IMR-90 (cell line): ENCODE data around the gene PSPN. TPM values are rescaled to one million over a fixed set of nuclear protein-coding genes. Genes with fewer than 3 reads are reported as not detected.

ENCODE experiments used
- ATAC-seq: fragments of 200-7000 bp; cut with Tn5 transposase; 2 replicates; pipeline ENCODE4 v1.9.1; 2020; ENCODE audit warnings: low read depth, mild to moderate bottlenecking, moderate library complexity
- BruUV-seq: library from RNA; stranded (reverse); fragments of 400-500 nt; replicated peaks from 2 replicates; lab custom pipeline; 2021; lab: Mats Ljungman, UMichigan
- CTCF ChIA-PET: fragments of 300-600 bp; formaldehyde crosslinking; extraction: SDS; loops from one replicate; lab custom pipeline; 2021; ENCODE audit warnings: antibody characterized with exemption; lab: Yijun Ruan, JAX
- POLR2A ChIA-PET: fragments of 300-600 bp; sonication (Branson Sonifier 250); formaldehyde crosslinking; loops from one replicate; lab custom pipeline; 2022; ENCODE audit warnings: antibody characterized with exemption; ENCODE audit not compliant: unreplicated experiment; lab: Charles Lee
- DNase-seq: peaks from one replicate; pipeline ENCODE4 v3.0.0; 2013
- H2AFZ ChIP-seq: replicated peaks from 2 replicates; pipeline ENCODE3; 2013; ENCODE audit warnings: low read length, mild to moderate bottlenecking; ENCODE audit not compliant: poor library complexity
- H2AK5ac ChIP-seq: 2 replicates; pipeline ENCODE4 v1.6.1; 2013; ENCODE audit warnings: low read depth, low read length, inconsistent platforms
- H2AK9ac ChIP-seq: replicated peaks from 2 replicates; pipeline ENCODE3; 2013; ENCODE audit warnings: mild to moderate bottlenecking, low read depth, low read length, moderate library complexity; ENCODE audit not compliant: poor library complexity
- H2BK120ac ChIP-seq: 2 replicates; pipeline ENCODE4 v1.6.1; 2013; ENCODE audit warnings: low read depth, low read length, inconsistent platforms
- H2BK15ac ChIP-seq: 3 replicates; pipeline ENCODE4 v1.6.1; 2013; ENCODE audit warnings: low read depth, low read length, inconsistent platforms
- H2BK20ac ChIP-seq: 2 replicates; pipeline ENCODE4 v1.6.1; 2013; ENCODE audit warnings: low read depth, mild to moderate bottlenecking, inconsistent platforms, low read length, moderate library complexity
- H2BK5ac ChIP-seq: 2 replicates; pipeline ENCODE4 v1.6.1; 2013; ENCODE audit warnings: mild to moderate bottlenecking, low read depth, low read length, inconsistent platforms; ENCODE audit not compliant: poor library complexity, severe bottlenecking
- H3K14ac ChIP-seq: replicated peaks from 2 replicates; pipeline ENCODE4 v1.6.1; 2013; ENCODE audit warnings: low read depth, low read length, inconsistent platforms
- H3K18ac ChIP-seq: 2 replicates; pipeline ENCODE4 v1.6.1; 2013; ENCODE audit warnings: low read depth, low read length, control low read depth
- H3K23ac ChIP-seq: 2 replicates; pipeline ENCODE4 v1.6.1; 2013; ENCODE audit warnings: low read depth, low read length, inconsistent platforms
- H3K27ac ChIP-seq: 2 replicates; pipeline ENCODE4 v1.5.1; 2013; ENCODE audit warnings: mild to moderate bottlenecking, control low read depth, low read length; ENCODE audit not compliant: insufficient read depth
- H3K27me3 ChIP-seq: 2 replicates; pipeline ENCODE4 v1.6.1; 2013; ENCODE audit warnings: low read length; ENCODE audit not compliant: control insufficient read depth, insufficient read depth
- H3K36me3 ChIP-seq: 2 replicates; pipeline ENCODE4 v1.6.1; 2013; ENCODE audit warnings: low read length, mixed read lengths; ENCODE audit not compliant: control insufficient read depth, insufficient read depth
- H3K4ac ChIP-seq: 2 replicates; pipeline ENCODE4 v1.6.1; 2013; ENCODE audit warnings: low read depth, low read length, inconsistent platforms
- H3K4me1 ChIP-seq: 2 replicates; pipeline ENCODE4 v1.6.1; 2013; ENCODE audit warnings: low read length, mixed read lengths; ENCODE audit not compliant: control insufficient read depth, insufficient read depth
- H3K4me2 ChIP-seq: 2 replicates; pipeline ENCODE4 v1.6.1; 2013; ENCODE audit warnings: low read depth, mild to moderate bottlenecking, control low read depth, low read length, moderate library complexity
- H3K4me3 ChIP-seq: 2 replicates; pipeline ENCODE4 v1.5.1; 2013; ENCODE audit warnings: low read depth, mild to moderate bottlenecking, control low read depth, low read length, moderate library complexity; ENCODE audit not compliant: insufficient read depth
- H3K56ac ChIP-seq: 2 replicates; pipeline ENCODE4 v1.6.1; 2013; ENCODE audit warnings: low read length, inconsistent platforms; ENCODE audit not compliant: insufficient read depth; ENCODE audit errors: extremely low read depth
- H3K79me1 ChIP-seq, 2 experiments: 2 replicates each; pipeline ENCODE4 v1.6.1; 2013; ENCODE audit warnings: low read length in 2 of 2, inconsistent platforms in 1 of 2, low read depth in 1 of 2
- H3K9ac ChIP-seq: 2 replicates; pipeline ENCODE4 v1.6.1; 2013; ENCODE audit warnings: low read depth, low read length, control low read depth
- H3K9me1 ChIP-seq: 2 replicates; pipeline ENCODE4 v1.6.1; 2013; ENCODE audit warnings: low read length, inconsistent platforms; ENCODE audit not compliant: insufficient read depth
- H3K9me3 ChIP-seq: 2 replicates; pipeline ENCODE4 v1.6.1; 2013; ENCODE audit warnings: low read length; ENCODE audit not compliant: control insufficient read depth, insufficient read depth
- H4K20me1 ChIP-seq: 2 replicates; pipeline ENCODE4 v1.6.1; 2013; ENCODE audit warnings: low read length, inconsistent platforms; ENCODE audit not compliant: insufficient read depth
- H4K5ac ChIP-seq: 2 replicates; pipeline ENCODE4 v1.6.1; 2013; ENCODE audit warnings: mild to moderate bottlenecking, low read depth, low read length, control low read depth
- H4K8ac ChIP-seq, 2 experiments: 2 replicates each; pipeline ENCODE4 v1.6.1; 2013; ENCODE audit warnings: low read depth in 2 of 2, low read length in 2 of 2, control low read depth in 1 of 2, inconsistent platforms in 1 of 2
- H4K91ac ChIP-seq: 2 replicates; pipeline ENCODE4 v1.6.1; 2013; ENCODE audit warnings: low read depth, low read length, inconsistent platforms; ENCODE audit not compliant: insufficient read depth
- BHLHE40 ChIP-seq: fragments of 150-350 bp; IDR thresholded peaks from 2 replicates; pipeline ENCODE4 v1.6.1; 2016; ENCODE audit warnings: mild to moderate bottlenecking, low read depth, low read length
- CHD1 ChIP-seq: IDR thresholded peaks from 2 replicates; pipeline ENCODE4 v1.6.1; 2012; ENCODE audit warnings: low read depth, low read length, improper control_type of control experiment
- ELK1 ChIP-seq: fragments of 150-350 bp; IDR thresholded peaks from 2 replicates; pipeline ENCODE4 v1.6.1; 2016; ENCODE audit warnings: low read depth, mild to moderate bottlenecking, low read length, moderate library complexity, borderline replicate concordance
- FOS ChIP-seq: fragments of 150-350 bp; IDR thresholded peaks from 2 replicates; pipeline ENCODE4 v1.6.1; 2016; ENCODE audit warnings: low read depth, low read length
- MAFK ChIP-seq: IDR thresholded peaks from 2 replicates; pipeline ENCODE4 v1.6.1; 2012; ENCODE audit warnings: low read depth, low read length, improper control_type of control experiment
- MXI1 ChIP-seq: IDR thresholded peaks from 2 replicates; pipeline ENCODE4 v1.6.1; 2012; ENCODE audit warnings: low read depth, mild to moderate bottlenecking, low read length, moderate library complexity, borderline replicate concordance
- NFE2L2 ChIP-seq: fragments of 150-350 bp; IDR thresholded peaks from 2 replicates; pipeline ENCODE4 v1.6.1; 2016; ENCODE audit warnings: low read depth, mild to moderate bottlenecking, low read length
- RCOR1 ChIP-seq: IDR thresholded peaks from 2 replicates; pipeline ENCODE4 v1.6.1; 2012; ENCODE audit warnings: mild to moderate bottlenecking, low read length, improper control_type of control experiment; ENCODE audit not compliant: insufficient replicate concordance
- SMC3 ChIP-seq: fragments of 150-350 bp; IDR thresholded peaks from 2 replicates; pipeline ENCODE4 v1.6.1; 2016; ENCODE audit warnings: low read depth, mild to moderate bottlenecking, antibody characterized with exemption, low read length, moderate library complexity
- USF2 ChIP-seq: fragments of 150-350 bp; IDR thresholded peaks from 2 replicates; pipeline ENCODE4 v1.6.1; 2017; ENCODE audit warnings: mild to moderate bottlenecking, antibody characterized with exemption, low read length, low read depth
- WGBS, 2 experiments: methylation state at CpG; one replicate each; pipeline versions ENCODE4 v1.1.5 to v1.1.7; 2013; ENCODE audit warnings: missing lambda C conversion rate in 2 of 2; ENCODE audit not compliant: insufficient read length in 1 of 2; ENCODE audit errors: extremely low coverage in 2 of 2; 5-methylcytosine and 5-hydroxymethylcytosine counted together
- dilution Hi-C: fragments of 300-500 bp; cut with HindIII; formaldehyde crosslinking; loops from one replicate; pipeline ENCODE4 v1.14.3; 2018; ENCODE audit warnings: low sequenced_read_pairs; ENCODE audit not compliant: unreplicated experiment
- in situ Hi-C: fragments of 300-500 bp; cut with MboI; formaldehyde crosslinking; loops from 3 replicates; pipeline ENCODE4 v1.14.3; 2019; ENCODE audit warnings: low sequenced_read_pairs, inconsistent platforms, mixed read lengths
- intact Hi-C: fragments of 100-400 bp; cut with micrococcal nuclease; formaldehyde crosslinking; loops from 2 replicates; pipeline ENCODE4 v1.10.0; 2022
- polyA plus RNA-seq, 3 experiments: library from polyadenylated mRNA; depleted of rRNA; stranded (reverse); fragments of >200 nt; gene quantifications; 2 replicates each; pipeline ENCODE4 v1.2.3, GENCODE V29; 2012; ENCODE audit warnings: low replicate concordance in 1 of 3
- total RNA-seq: library from RNA; depleted of rRNA; stranded (reverse); fragments of >200 nt; gene quantifications from 2 replicates; pipeline ENCODE4 v1.2.3, GENCODE V29; 2012

The PSPN gene
- total and polyA plus RNA-seq, 2 of the 4 experiments (the other 2 are of a cell fraction), result 0.34 to 0.54 TPM

- peak; percentile 32; the same call in 1 of the 2 replicates for TF ChIP-seq SMC3
Measured at GRCh38 chr19:6417713-6418561, 42.2 kb upstream of the PSPN start (continued).

DNA sequence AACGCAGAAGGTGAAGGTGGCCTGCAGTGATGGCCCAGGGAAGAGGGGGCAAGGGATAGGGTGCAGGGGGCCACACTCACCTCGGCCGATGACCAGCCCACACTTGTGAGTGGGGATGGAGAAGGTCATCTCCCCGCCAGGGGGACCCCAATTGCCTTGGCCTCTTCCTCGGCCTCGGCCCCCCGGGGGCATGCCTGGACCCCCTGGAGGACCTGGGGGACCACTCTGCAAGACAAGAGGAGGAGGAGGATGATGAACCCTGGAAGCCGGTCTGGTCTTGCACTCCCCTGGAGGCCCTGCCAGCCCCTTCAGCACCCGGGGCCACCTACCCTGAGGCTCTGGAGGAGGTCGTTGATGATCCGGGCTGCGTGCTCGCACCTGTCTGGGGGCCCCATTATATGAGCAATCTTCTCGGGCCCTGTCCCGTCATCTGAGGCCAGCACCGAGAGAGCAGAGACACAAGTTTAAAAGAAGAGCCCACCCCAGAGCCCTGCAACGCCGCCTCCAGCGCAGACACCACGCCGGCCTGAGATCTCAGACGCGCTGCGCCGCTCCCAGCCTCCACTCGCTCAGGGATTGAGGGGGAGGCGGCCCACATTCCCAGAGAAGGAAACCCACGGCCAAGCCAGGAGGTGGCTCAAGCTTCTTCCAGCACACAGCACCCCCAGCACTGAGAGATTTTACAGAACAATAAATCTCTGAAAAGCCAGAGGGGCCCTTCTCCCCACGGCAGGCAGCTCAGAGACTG, 41.1 kb upstream of the PSPN start:
- Histone ChIP-seq H3K56ac (no peak overlapping the region), H3K4me1 (no peaks in the 10 kb centered on the region), H4K5ac (no peak overlapping the region), H3K79me1 (peaks cover 0 to 38% of the 10 kb centered on the region in 2 experiments; a peak in 2 of 4 replicates), H3K18ac (no peak overlapping the region), H3K4me2 (no peak overlapping the region), H3K27me3 (no peaks in the 10 kb centered on the region), H2BK120ac (no peak overlapping the region), H3K14ac (no peak overlapping the region), H3K23ac (no peak overlapping the region), H3K4me3 (no peak overlapping the region), H4K8ac (no peak overlapping the region), H4K91ac (no peak overlapping the region), H2AK5ac (no peak overlapping the region), H2BK5ac (no peak overlapping the region), H3K9ac (no peak overlapping the region), H3K9me3 (no peaks in the 10 kb centered on the region), H3K4ac (no peak overlapping the region), H3K36me3 (peaks cover 80% of the 10 kb centered on the region), H3K9me1 (no peaks in the 10 kb centered on the region), H2BK15ac (no peak overlapping the region), H4K20me1 (peaks cover 46% of the 10 kb centered on the region), H2AFZ (no peak overlapping the region), H2AK9ac (no peak overlapping the region), H2BK20ac (no peak overlapping the region), H3K27ac (no peak overlapping the region)
- in situ Hi-C loops (no loop called here), dilution Hi-C loops (no loop called here), intact Hi-C loops (loop anchor here (10.0 kb wide), 1 partner anchor 372 kb away; no protein-coding TSS in a partner anchor)
- CTCF ChIA-PET, result no interaction called here
- BruUV-seq, result no TSS peak
- 84% methylated on average over 5 of the region's 29 CpGs; no CpG with 5 or more reads in 1 of the 2 experiments for WGBS, 2 experiments
- ATAC-seq, result no peak
- no peak for DNase-seq
- POLR2A ChIA-PET, result no interaction called here
- TF ChIP-seq RCOR1 (no peak), CHD1 (no peak), BHLHE40 (no peak), MXI1 (no peak), USF2 (no peak), NFE2L2 (no peak), ELK1 (no peak), MAFK (no peak), FOS (no peak)
